NCI-H2029 (cell line): ENCODE measurements around the gene KRTAP23-1.
A peak's percentile ranks its signal among the peaks of the same experiment; 100 is the strongest.

Source experiments
- DNase-seq: peaks from one replicate; lab custom pipeline; 2025; lab: John Stamatoyannopoulos, UW

Gene KRTAP23-1

GRCh38 chr21:30348506-30348905 is at the start of gene KRTAP23-1:
KRTAP23-1 (minus strand) TSS chr21:30348606; CDS start chr21:30348606, 0 bp downstream.
- DNase-seq: no peak

GRCh38 chr21:30395731-30396130 is 47.3 kb upstream of the KRTAP23-1 start, which contains the start of gene KRTAP13-1:
KRTAP13-1 (plus strand) TSS chr21:30396031; CDS start chr21:30396087, 56 bp downstream.
- DNase-seq: no peak

GRCh38 chr21:30391492-30392025 is 43.2 kb upstream of the KRTAP23-1 start:
- no peak for DNase-seq

- DNase-seq: no peak
Measured at GRCh38 chr21:30382201-30382600, 33.8 kb upstream of the KRTAP23-1 start.

- no peak for DNase-seq
Measured at GRCh38 chr21:30372139-30372770, 23.8 kb upstream of the KRTAP23-1 start, which contains the start of gene KRTAP13-2. KRTAP13-2 (minus strand) TSS chr21:30372271; CDS start chr21:30372213, 58 bp downstream.

GRCh38 chr21:30355906-30356305 is 7.5 kb upstream of the KRTAP23-1 start:
- no peak for DNase-seq

GRCh38 chr21:30354308-30355005 is 6.1 kb upstream of the KRTAP23-1 start:
- DNase-seq: no peak

GRCh38 chr21:30351534-30351933 is 3.1 kb upstream of the KRTAP23-1 start:
- DNase-seq: no peak

GRCh38 chr21:30349572-30349971 is 1.2 kb upstream of the KRTAP23-1 start:
- DNase-seq: no peak

GRCh38 chr21:30345014-30345413 is 3.4 kb downstream of the KRTAP23-1 start:
- no peak for DNase-seq

- DNase-seq: peak; percentile 30
Measured at GRCh38 chr21:30340714-30341573, 7.5 kb downstream of the KRTAP23-1 start.

- no peak for DNase-seq
Measured at GRCh38 chr21:30338717-30339116, 9.7 kb downstream of the KRTAP23-1 start.

- DNase-seq: no peak
Measured at GRCh38 chr21:30337772-30338171, 10.6 kb downstream of the KRTAP23-1 start.

- no peak for DNase-seq
Measured at GRCh38 chr21:30337276-30337744, 11.1 kb downstream of the KRTAP23-1 start, which contains the start of gene KRTAP27-1. KRTAP27-1 (minus strand) TSS chr21:30337694; CDS start chr21:30337668, 26 bp downstream.

- no peak for DNase-seq
Measured at GRCh38 chr21:30336596-30336995, 11.8 kb downstream of the KRTAP23-1 start.

GRCh38 chr21:30333736-30334135 is 14.7 kb downstream of the KRTAP23-1 start:
- DNase-seq: no peak

GRCh38 chr21:30332681-30333080 is 15.7 kb downstream of the KRTAP23-1 start:
- DNase-seq: no peak

- no peak for DNase-seq
Measured at GRCh38 chr21:30329203-30329875, 19.1 kb downstream of the KRTAP23-1 start.

GRCh38 chr21:30326390-30326789 is 22.0 kb downstream of the KRTAP23-1 start:
- no peak for DNase-seq

GRCh38 chr21:30320215-30320614 is 28.2 kb downstream of the KRTAP23-1 start, which contains the start of gene KRTAP26-1:
KRTAP26-1 (minus strand) TSS chr21:30320315; CDS start chr21:30320035, 280 bp downstream.
- DNase-seq: no peak

GRCh38 chr21:30315701-30316100 is 32.7 kb downstream of the KRTAP23-1 start:
- no peak for DNase-seq
